Esophagus squamous epithelium (tissue), 4 donors: ENCODE results near the gene LPXN.

ENCODE experiments used
- POLR2A ChIP-seq, 4 donors: fragments of 450-650 bp; IDR thresholded peaks; one replicate each; pipeline ENCODE4 v1.6.1; 2017; ENCODE audit warnings: antibody characterized with exemption in 4 of 4, mild to moderate bottlenecking in 4 of 4, moderate library complexity in 3 of 4
- TF ChIP-seq, protein P1 (sequence below), 6 experiments: fragments of 450-650 bp in 4 of 6; fragments of 200-600 bp in 2 of 6; sonication (generic) in 2 of 6; IDR thresholded peaks; one replicate each; pipeline ENCODE4 v1.5.1; 2016 to 2019; ENCODE audit warnings: antibody characterized with exemption in 6 of 6, mild to moderate bottlenecking in 4 of 6, moderate library complexity in 4 of 6

DNA sequence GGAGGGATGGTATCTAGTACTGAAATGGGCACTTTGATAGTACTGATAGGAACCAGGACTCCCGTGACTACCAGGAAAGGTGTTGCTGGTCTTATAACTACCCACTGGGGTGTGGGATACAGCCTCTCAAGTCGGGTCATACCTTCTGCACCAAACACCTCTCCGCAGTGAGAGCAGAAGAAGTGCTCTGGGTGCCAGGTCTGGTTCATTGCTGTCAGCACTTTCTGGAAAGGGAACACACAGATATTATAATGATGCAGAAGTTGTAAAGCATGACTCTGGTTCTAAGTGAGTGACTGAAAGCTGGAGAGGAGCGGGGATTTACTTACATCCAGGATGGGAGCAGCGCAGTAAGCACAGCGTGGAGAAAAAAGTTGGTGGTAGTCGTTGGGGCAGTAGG is 26.0 kb downstream of the LPXN start:
- TF ChIP-seq, protein P1, sequence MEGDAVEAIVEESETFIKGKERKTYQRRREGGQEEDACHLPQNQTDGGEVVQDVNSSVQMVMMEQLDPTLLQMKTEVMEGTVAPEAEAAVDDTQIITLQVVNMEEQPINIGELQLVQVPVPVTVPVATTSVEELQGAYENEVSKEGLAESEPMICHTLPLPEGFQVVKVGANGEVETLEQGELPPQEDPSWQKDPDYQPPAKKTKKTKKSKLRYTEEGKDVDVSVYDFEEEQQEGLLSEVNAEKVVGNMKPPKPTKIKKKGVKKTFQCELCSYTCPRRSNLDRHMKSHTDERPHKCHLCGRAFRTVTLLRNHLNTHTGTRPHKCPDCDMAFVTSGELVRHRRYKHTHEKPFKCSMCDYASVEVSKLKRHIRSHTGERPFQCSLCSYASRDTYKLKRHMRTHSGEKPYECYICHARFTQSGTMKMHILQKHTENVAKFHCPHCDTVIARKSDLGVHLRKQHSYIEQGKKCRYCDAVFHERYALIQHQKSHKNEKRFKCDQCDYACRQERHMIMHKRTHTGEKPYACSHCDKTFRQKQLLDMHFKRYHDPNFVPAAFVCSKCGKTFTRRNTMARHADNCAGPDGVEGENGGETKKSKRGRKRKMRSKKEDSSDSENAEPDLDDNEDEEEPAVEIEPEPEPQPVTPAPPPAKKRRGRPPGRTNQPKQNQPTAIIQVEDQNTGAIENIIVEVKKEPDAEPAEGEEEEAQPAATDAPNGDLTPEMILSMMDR (IDR thresholded peaks at IDR 0.05) = no peak
- TF ChIP-seq POLR2A (IDR thresholded peaks at IDR 0.05) = no peak
